HG02759 (cell line): Measurements from ENCODE around the gene PDLIM5.
"Not testable (repeated sequence)": the region's sequence is repeated elsewhere in the genome, so short reads cannot be mapped to it uniquely, and the experiment has no call there.

Experiments used
- ATAC-seq: cut with Tn5 transposase; IDR thresholded peaks from one replicate; pipeline ENCODE4 v1.9.1; 2021; ENCODE audit warnings: mild to moderate bottlenecking, moderate library complexity; ENCODE audit not compliant: unreplicated experiment

PDLIM5 gene

DNA sequence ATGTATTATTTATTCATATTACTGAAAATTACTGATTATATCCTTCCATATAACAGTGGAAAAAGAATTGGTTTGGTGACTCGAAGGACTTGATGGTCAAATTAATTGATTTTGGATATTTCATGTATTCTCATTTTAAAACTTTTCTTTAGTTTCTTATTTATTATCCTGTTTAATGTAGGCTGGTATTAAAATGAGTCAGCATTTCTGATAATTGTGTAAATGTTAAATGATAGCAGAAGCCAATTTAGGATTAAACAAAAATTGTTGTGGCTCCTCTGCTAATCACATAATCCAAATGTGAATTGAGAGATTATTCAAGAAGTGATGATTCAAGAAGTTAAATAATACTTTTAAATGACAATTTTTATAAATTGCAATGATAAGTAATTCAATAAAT, 38.7 kb downstream of the PDLIM5 start:
- ATAC-seq = no peak

DNA sequence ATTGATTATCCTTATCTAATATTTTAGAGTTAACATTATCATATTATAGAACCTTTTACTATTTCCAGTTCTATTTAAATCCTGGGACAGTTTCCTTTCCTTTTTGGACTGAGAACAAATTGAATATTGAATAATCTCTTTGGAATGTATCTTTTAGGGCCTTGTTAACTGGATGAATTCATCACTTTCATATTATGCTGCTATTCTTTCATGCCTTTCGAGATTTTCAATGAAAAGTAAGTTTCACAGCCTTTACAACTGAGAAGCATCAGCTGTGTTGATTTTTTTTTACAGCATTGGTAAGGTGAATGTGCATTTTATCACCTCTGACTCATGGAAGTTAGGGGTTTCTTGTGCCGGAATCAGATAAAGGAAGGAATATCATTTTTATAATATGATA, 39.6 kb downstream of the PDLIM5 start:
- ATAC-seq = no peak

DNA sequence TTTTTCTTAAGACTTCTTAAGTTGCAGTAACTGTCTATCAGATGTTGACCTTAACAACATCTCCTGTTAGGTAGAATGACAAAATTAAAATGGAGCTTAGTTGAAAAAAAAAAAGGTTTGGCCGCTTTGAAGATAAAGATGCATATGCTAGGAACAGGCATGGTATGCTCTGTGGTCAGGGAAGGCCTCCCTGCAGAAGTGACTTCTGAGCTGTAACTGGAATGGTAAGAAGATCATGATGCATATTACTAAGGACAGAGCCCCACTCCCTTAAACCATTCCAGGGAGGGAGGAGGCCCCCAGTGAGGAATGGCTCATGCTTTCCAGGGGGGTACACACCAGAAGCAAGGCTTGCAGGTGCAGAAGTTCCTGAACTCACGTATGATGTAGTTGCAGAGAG, 43.7 kb downstream of the PDLIM5 start:
- ATAC-seq = no peak

DNA sequence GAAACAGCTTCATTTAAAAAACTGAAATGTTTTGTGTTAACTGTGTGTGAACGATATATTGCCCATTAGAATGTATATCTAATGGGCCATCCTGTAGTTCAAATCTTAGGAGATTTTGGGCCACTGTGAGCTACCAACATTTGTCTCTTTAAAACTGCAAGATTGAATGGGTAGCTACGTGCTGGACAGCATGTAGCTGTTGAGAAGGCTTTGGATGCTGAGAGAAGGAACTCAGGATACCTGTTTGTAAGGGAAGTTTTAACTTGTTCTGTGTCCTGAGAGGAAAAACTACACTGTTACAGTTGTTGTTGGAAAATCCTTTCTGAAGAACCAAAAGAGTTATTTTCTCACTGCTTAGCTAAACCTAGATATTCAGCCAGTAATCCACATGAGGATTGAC, 45.9 kb downstream of the PDLIM5 start:
- ATAC-seq = no peak

DNA sequence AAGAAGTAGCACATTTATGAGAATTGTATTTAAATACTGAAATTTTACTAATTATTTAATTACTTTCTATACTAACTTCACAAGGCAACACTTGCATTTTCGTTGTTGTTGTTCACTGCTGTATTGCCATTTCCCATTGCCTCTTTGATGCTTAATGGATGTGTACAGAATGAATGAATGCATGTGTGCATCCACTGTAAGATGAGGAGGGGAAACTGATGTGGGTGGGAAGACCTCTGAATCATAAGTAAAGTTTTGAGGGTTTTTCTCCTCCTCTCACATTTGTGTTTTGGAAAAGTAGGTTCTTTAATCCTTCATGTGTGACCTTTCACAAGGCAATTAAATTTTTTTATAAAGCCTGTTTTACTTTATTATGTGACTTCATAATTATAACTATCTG, 46.8 kb downstream of the PDLIM5 start:
- ATAC-seq = no peak

DNA sequence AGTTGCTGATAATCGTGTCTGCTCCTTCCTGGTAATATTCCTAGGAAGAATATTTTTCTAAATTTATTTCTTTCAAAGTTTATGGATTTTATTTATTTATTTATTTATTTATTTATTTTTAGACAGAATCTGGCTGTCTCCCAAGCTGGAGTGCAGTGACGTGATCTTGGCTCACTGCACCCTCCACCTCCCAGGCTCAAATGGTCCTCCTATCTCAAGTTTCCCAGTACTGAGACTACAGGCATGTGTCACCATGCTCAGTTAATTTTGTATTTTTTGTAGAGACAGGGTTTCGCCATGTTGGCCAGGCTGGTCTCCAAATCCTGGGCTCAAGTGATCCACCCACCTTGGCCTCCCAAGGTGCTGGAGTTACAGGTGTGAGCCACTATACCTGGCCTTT, 48.9 kb downstream of the PDLIM5 start:
- no peak for ATAC-seq

DNA sequence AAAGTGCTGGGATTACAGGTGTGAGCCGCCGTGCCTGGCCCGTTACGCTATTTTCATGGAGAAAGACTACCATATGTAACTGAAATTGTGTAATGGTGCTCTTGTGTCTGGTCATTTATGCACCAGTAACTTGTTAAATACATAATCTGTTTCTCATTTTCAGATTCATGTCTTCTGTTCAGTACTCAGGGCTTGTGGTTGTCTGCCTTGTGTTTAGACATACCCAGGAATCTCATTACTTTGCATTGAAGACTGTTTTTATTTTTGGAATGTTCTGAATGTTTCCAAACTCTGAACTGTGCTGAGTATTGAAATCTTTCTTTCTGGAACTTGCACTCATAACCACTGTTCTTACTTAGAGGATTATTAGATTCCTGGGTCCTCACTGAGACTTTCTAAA, 52.8 kb downstream of the PDLIM5 start:
- no peak for ATAC-seq

DNA sequence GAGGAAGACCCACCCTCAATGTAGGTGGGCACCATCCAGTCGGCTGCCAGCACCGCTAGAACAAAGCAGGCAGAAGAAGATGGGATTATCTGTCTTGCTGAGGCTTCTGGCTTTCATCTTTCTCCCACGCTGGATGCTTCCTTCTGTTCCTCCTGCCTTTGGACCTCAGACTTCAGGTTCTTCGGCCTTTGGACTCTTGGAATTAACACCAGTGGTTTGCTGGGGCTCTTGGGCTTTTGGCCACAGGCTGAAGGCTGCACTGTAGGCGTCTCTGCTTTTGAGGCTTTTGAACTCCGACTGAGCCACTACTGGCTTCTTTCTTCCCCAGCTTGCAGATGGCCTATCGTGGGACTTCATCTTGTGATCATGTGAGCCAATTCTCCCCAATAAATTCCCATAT, 55.1 kb downstream of the PDLIM5 start:
- no peak for ATAC-seq

DNA sequence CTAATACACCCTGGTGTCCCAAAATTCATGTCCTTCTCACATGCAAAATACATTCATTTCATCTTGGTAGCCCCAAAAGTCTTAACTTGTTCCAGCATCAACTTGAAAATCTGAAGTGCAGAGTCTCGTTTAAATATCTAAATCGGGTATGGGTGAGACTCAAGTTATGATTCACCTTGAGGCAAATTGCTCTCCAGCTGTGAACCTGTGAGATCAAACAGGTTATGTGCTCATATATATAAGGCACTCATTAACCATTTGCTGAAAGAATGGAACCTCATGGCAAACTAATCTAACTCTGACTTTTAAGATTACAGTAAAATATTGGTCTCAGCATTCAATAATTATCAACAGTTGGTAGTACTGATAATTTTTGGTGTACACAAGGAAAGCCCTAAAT, 55.5 kb downstream of the PDLIM5 start:
- ATAC-seq = no peak

DNA sequence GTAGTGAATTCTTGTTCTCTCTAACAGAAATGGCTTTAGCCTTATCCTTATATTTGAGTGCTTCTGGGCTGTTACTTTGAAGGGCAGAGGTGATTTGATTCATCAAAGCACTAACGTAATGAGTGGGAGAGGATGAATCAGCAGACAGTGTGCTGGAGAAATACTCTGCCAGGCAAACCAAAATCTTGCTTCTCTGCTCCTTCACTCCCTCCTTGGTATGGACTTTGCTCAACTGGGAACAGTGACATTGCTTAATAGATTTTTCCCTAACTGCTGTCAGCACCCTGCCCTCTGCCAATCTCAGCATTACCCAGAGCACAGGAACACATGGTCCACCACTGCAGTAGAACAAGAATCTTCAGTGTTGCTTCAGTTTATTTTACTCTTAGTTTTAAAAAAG, 56.0 kb downstream of the PDLIM5 start:
- peak; percentile 55 for ATAC-seq

DNA sequence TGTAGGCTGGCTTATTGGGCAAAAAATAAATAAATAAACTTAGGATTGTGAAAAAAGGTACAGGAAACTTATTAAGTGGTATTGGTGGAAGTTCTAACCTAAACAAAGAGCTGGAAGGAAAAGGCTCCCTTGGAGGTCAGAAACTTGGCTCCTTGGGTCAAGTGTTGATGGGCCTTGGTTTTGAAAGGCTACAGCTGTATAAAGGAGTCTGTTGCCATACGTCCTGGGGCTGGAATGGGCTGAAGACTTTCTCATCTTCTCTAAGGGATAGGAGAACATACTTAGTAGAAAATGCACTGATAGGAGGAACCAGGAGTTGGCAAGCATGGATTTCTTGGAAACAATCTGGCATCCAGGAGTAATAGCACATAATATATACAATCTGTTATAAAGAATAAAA, 56.6 kb downstream of the PDLIM5 start:
- no peak for ATAC-seq

DNA sequence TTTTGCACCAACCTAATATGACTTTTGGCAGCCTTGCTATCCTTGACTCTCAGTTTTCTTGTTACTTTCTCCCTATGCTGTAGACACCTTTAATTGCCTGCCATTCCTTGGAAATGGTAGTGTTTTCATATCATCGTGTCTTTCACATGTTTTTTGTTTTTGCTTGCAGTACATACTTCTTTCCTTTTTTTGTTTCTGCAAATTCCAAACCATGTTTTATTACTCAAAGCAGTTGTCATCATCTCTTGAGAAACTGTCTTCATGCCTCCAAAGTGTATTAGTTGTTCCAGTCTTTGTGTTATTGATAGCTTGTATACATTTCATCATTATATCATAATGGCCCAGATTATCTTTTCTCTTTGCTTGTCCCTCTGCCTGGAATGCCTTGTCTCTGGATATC, 57.1 kb downstream of the PDLIM5 start:
- ATAC-seq = no peak

DNA sequence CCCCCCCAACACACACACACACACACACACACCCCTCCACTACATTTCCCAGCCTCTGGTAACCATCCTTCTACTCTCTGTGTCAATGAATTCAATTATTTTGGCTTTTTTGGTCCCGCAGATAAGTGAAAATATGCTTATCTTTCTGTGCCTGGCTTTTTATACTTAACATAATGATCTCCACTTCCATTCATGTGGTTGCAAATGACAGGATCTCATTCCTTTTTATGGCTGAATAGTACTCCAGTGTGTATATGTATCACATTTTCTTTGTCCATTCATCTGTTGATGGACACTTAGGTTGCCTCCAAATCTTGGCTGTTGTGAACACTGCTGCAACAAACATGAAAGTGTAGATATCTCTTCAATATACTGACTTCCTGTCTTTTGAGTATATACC, 59.8 kb downstream of the PDLIM5 start:
- no peak for ATAC-seq

DNA sequence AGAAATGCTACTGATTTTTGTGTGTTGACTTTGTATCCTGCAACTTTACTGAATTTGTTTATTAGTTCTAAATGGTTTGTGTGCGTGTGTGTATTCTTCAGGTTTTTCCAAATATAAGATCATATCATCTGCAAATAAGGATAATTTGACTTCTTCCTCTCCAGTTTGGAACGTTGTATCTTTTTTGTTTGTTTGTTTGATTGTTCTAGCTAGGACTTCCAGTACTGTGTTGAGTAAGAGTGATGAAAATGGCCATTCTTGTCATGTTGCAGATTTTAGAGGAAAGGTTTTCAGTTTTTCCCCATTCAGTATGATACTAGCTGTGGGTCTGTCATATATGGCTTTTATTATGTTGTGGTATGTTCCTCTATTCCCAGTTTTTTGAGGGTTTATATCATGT, 61.8 kb downstream of the PDLIM5 start:
- ATAC-seq = not testable (repeated sequence)

DNA sequence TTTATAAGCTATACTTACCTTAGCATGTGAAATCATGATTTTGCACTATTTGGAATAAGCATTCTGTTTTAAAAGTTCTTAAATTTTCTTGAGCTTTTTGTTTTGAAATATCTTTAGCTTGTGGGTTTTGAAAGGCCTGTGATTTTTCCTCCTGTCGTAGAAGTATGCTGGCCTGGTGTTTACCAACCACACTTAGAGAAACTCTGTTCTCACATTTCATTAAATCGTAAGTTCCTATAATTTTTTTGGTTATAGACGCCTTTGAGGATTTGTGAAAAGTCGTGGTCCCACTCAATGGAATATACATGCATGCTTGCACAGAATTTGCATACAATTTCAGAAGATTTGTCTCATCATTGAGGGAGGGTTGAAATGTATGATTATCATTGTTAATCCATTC, 63.6 kb downstream of the PDLIM5 start:
- ATAC-seq = no peak

DNA sequence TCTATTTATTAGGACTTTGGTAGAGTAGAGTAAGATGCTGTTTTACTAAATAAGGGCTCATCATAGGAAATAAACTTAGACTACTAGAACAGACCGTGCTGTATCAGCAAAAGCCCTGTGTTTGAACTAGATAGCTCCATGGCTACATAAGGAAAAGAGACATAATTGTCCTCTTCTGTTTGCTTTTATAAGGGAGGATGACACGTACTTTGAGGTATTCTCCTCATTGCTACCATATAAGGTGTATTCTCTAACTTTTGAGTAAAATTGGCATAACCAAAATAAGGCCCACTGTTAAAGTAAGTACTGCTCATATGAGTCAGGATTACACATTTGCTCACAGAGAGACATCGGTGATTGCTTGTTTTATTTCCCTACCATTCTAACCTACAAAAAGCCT, 64.3 kb downstream of the PDLIM5 start:
- no peak for ATAC-seq

DNA sequence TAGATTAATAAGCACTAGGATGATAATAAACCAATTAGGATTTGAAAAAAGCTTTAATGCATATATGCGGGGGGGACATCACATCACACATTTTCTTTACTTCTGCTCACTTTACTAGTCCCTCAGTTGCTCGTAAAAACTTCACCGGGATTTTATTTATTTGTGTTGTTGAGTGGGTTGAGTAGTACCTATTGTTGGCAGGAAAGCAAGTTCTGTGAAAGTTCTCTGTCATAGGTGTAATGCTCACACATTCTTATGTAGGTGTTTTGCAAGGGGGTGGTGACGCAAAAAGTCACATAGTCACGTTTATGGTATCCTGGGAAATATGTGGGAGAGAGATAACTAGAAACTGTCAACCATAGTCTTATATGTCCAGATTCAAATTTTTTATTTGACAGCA, 65.3 kb downstream of the PDLIM5 start:
- no peak for ATAC-seq

DNA sequence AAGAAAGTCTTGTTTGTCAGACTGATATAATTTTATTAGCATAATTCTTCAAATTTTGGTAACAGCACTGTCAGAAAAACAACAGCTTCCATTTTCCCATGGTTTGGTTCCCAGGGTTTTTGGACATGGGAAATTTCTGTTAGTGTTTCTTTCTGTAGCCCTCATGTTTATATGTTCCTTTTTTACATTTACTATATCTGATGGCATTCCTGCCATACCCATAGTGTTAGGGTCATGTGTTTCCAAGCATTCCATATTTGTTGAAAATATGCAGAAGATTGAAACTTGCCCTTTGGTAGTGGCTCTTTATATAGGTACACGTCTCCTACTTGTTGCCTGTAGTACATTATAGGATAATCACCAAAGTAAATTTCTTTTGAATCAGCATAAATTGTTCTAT, 65.8 kb downstream of the PDLIM5 start:
- no peak for ATAC-seq

DNA sequence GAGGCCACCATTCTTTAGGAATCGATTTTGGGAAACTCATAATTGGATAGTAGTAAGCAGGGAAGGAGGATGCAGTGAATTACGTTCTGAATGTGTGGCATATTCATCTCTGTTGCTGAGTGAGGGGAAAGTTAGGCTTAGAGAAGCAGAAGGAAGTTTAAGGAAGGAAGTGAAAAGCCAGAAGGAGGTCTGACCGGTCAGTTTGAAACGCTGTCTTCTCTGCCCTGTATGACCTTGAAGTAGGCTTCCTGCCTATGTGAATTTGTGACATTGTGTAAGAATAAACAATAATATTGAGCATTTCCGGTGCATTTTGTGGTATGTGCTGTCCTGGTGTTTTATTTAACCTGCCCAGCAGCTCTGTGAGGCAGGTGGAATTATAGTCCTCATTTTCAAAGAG, 67.3 kb downstream of the PDLIM5 start:
- peak; percentile 63 for ATAC-seq

DNA sequence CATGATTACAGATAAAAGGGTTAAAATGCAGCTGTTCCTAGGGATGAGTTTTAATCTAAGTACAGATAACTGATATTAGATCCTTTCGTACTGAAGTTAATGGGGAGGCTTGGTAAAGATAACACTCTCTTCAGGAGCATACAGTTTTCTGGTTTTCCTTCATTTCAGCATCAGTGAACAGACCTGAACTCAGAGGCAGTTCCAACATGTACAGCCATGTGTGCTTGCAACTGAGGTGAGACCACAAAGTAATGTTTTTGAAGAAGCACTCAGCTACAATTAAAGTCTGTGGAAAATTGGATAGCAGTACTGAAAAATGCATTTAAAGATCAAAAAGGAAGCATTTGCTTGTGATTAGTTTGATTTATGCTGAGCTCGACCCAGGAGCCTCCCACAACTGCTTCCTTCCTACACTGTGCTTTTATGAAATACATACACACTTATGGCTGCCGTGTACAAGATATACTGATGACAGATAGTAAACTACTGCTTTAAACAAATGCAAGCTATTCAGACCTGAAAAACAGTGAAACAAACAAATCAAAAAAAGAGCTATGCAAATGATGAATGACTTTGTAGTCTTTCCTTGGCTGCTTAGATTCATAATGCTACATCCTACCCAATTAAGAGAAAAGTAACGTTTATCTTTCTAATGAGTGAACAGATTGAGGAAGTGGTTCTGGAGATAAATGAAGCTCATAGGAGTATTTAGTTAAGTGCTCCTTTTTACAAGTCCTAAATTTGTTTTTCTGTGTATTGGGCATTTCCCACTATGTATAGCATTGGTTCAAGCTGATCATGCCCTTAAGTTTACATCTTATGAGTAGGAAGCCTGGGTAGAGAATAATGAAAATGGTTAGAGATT, 68.4 kb downstream of the PDLIM5 start:
- ATAC-seq = no peak

DNA sequence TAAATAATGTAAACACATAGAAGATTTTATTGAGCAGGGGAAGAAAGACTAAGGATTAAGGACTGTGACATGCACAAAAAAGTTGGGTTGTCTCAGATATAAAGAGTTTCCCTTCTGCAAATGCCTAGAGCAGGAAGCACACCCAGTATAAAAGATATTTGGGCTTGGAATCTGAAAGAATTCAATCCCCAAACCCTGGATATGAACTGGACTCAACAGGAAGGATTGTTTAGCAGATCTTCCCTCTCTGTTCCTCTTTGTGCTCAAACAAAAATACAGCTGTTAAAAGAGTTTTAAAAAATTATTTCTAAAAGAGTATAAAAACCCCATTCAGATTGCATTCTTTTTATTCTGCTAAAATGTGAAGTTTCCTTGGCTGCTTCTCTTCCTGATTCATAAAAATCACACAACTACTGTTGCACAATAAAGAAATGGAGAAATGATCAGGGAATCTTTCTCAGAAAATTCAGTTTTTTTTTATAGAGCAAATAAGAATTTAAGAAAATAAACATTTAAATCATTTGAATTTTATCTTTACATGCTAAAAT, 71.4 kb downstream of the PDLIM5 start:
- no peak for ATAC-seq

DNA sequence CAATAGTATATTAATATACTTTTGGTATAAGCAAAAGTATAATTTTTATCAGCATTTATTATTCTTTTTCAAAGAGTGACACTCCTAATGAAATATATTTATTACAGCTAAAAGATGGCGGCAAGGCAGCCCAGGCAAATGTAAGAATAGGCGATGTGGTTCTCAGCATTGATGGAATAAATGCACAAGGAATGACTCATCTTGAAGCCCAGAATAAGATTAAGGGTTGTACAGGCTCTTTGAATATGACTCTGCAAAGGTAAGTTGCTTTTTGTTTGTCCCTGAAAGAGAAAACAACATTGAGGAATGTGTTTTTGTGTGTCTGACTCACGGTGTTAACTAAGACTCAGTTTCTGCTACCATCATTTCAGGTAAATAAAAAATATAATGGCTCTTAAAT, 71.9 kb downstream of the PDLIM5 start:
- no peak for ATAC-seq
